Skeletal muscle cell (primary cell): Measurements from ENCODE around the gene BMP8B.
A peak's percentile ranks its signal among the peaks of the same experiment; 100 is the strongest.

Experiments used
- DNase-seq: peaks from one replicate; pipeline ENCODE4 v3.0.0-alpha.2; 2010; ENCODE audit warnings: low read depth
- H3K4me3 ChIP-seq: 2 replicates; pipeline ENCODE4 v1.5.1; 2011; ENCODE audit warnings: low read depth, mild to moderate bottlenecking, control low read depth, low read length, moderate library complexity

Gene BMP8B

DNA sequence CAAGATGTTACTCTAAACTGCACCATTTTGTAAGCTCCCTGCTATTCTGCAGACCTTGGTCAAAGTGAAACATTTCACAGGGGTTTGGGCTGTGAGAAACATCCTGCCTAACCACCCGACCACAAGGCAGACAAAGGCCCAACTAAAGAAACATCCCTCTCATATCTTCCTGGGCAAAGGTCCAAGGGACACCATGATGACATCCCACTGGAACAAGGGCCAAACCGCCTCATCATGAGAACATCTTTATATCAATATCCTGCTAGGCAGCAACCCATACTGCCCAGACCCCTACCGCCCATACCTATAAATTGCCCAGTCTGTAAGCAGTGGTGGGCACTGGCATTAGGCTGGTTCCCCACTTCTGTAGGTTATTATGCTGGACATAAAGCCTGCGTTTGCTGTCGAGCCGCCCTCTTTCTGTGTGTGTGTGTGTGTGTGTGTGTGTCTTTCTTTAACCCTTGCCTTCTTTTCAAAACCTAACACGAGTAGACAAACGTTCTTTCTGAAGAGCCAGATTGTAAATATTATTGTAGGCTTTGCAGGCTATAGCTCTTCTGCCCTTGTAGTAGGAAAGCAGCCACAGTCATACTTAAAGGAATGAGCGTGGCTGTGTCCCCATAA is 51.0 kb downstream of the BMP8B start:
- peak; percentile 88 for DNase-seq
- H3K4me3 ChIP-seq: no peak overlapping the region

DNA sequence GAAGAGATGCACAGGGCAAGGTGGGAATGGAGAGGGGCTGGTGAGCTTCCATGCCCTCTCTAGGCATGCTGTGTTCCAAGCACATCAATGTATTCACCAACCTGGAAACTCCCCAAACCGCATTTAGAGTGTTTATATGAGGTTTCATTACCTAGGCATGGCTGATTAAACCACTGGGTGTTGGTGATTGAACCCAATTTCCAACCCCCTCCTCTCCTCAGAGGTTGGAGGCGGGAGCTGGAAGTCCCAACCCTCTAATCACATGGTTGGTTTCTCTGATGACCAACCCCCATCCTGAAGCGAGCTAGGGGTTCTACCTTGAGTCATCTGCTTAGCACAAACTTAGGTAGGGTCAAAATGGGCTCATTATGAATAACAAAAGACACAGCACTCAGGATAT is 52.9 kb downstream of the BMP8B start:
- no peak overlapping the region for H3K4me3 ChIP-seq
- no peak for DNase-seq

DNA sequence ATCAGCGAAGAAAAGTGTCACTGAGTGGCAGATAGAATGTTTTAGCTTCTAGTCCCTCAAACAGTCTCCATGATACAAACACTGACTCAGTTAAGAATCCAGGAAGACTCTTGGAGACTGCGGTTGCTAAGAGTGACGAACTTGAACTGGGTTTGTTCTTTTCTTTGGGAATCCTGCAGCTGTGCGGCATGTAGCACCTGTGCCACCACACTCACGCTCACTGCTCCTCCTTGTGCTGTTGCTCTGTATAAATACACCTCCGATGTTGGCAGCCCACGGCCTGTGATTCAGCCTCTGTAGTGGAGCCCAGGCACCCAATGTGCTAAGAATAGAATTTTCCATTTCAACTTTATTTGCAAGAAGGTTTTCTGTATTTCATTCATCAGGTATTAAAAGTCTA is 55.5 kb downstream of the BMP8B start:
- H3K4me3 ChIP-seq: no peak overlapping the region

DNA sequence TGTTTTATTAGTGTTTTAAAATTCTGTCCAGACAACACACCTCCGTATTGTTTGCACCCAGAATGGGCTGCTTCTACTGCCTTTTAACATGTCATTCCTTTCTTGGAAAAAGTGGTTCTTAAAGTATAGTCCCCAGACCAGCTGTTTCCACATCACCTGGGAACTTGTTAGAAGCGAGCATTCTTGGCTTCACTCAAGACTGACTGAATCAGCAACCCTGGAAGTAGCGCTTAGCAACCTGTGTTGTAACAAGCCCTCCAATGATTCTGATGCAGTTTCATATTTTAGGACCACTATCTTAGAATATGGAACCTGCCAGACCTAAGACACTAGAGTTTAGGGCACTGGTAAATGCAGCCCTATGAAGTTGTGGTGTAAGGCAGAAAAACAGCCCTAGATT is 55.9 kb downstream of the BMP8B start:
- H3K4me3 ChIP-seq: no peak overlapping the region
- no peak for DNase-seq

More for the DNA sequence above, 55.5 kb downstream of the BMP8B start:
- DNase-seq: no peak

DNA sequence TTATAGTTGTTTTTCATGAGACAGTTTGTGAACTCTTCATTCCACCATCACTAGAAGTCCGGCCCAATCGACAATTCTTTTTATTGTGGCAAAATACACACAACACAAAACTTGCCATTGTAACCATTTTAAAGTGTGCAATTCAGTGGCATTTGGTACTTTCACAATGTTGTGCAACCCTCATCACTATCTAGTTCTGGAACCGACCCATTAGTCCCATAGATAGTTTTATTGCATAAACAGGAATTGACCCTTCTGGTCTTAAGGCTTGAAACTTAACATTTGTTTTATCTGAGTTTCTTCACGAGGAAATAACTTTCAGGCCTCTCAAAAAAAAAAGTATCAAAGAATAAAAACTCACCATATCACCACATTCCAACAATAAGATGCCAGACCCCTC is 58.8 kb downstream of the BMP8B start:
- no peak for DNase-seq
- H3K4me3 ChIP-seq: no peak overlapping the region

DNA sequence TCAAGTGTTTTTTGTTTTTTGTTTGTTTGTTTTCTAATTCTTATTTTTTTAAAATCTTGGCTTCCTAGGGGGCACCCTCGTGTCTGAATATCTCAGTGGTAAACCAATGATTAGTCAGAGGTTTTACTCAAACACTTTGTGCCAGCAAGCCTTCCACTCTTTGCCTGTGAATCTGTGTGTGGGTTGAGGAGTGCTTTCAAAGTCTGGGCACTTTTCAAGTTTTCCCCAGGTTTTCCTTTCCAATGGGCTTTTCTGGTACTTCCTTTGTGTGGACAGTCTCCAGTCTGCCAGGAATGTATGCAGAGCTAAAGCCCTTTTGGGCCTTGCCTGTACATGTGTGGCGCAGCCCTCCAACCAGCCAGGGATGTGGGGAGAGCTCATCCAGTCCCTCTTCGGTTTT is 59.6 kb downstream of the BMP8B start:
- no peak overlapping the region for H3K4me3 ChIP-seq
- DNase-seq: no peak

DNA sequence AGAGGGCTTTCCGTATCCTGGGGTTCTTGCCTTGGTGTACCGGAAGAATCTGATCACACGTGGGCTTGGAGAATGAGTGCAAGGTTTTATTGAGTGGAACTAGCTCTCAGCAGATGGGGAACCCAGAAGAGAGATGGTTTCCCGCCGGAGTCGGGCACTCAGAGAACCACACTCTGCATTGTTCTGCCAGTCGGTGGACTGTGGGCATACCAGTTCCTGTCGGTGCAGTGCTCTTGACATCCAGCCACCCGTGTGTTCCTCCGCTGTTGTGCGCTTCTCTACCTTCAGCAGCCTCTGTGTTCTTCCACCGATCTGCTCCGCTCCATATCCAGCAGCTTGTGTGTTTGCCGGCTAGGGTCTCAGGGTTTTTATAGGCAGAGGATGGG is 60.7 kb downstream of the BMP8B start:
- no peak for DNase-seq

DNA sequence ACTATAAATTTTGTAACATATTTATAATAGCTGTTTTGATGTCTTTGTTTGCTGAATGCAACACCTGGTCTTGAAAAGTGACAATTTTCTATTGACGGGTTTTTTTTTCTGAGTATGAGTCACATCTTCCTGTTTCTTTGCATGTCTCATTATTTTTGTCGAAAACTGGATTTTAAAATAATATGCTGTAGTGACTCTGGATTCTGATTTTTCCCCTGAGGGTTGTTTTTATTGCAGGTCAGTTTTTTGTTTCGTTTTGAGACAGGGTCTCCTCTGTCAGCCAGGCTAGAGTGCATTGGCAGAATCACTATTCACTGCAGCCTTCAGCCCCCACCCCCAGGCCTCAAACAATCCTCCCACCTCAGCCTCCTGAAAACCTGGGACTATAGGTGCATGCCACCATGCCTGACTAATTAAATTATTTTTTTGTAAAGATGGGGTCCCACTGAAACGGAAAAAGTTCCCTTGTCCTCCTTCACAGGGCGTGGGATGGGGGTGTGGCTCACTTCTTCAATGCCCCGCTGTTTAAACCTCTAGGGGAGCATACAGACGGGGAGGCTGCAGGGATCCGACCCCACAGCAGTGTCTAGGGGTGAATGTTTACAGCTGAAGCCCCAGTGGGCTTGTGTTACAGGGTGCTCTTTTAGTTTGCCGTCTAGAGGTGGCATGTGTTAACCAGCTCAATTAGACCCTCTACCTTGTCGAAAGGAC is 61.3 kb downstream of the BMP8B start:
- DNase-seq: no peak
- no peak overlapping the region for H3K4me3 ChIP-seq

More for the DNA sequence above, 60.7 kb downstream of the BMP8B start:
- no peak overlapping the region for H3K4me3 ChIP-seq

DNA sequence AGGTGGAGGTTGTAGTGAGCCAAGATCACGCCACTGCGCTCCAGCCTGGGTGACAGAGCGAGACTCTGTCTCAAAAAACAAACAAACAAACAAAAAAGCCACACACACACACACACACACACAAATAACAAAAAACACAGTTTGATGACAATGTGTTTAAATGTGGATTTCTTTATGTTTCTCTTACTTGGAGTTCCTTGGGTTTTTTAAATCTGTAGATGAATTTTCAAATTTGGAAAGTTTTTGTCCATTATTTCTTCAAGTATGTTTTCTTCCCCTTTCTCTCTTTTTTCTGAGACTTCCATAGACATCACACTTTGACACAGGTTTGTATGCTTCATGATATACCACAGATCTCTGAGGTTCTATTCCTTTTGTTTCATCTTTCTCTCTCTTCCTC is 62.1 kb downstream of the BMP8B start:
- DNase-seq: no peak
- H3K4me3 ChIP-seq: no peak overlapping the region

DNA sequence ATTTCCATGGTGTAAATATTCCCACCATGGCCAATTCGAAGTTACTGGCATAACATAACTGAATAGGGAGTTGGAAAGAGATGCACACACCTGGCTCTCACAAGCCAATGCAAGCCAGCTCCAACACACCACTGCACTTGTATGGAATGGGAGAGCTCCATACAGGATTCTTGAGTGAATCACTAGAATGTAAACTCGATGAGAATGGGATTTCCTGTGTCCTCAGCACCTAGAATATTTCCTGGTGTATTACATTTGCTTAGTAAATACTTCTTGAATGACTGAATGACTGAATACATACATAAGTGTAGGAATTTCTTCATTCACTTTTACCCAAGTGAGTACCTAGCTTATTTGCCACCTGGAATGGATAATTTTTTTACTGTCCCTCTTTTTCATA is 66.2 kb downstream of the BMP8B start:
- no peak overlapping the region for H3K4me3 ChIP-seq
- DNase-seq: no peak

DNA sequence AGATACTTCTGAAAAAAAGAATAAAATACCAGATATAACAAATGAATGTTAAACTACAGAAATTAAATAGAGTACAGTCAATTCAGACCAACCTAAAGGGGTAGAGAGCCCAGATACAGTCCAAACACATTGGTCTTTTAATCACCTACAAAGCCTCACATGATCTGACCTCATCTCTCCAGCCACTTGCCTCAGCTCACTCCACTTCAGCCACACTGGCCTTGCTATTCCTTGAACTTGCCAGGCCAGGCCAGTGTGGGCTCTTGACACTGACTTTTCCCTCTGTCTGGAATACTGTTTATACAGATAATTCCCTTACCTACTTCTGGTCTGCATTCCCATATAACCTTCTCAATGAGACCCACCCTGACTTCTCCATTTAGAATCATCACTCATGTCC is 67.0 kb downstream of the BMP8B start:
- H3K4me3 ChIP-seq: no peak overlapping the region
- DNase-seq: no peak

DNA sequence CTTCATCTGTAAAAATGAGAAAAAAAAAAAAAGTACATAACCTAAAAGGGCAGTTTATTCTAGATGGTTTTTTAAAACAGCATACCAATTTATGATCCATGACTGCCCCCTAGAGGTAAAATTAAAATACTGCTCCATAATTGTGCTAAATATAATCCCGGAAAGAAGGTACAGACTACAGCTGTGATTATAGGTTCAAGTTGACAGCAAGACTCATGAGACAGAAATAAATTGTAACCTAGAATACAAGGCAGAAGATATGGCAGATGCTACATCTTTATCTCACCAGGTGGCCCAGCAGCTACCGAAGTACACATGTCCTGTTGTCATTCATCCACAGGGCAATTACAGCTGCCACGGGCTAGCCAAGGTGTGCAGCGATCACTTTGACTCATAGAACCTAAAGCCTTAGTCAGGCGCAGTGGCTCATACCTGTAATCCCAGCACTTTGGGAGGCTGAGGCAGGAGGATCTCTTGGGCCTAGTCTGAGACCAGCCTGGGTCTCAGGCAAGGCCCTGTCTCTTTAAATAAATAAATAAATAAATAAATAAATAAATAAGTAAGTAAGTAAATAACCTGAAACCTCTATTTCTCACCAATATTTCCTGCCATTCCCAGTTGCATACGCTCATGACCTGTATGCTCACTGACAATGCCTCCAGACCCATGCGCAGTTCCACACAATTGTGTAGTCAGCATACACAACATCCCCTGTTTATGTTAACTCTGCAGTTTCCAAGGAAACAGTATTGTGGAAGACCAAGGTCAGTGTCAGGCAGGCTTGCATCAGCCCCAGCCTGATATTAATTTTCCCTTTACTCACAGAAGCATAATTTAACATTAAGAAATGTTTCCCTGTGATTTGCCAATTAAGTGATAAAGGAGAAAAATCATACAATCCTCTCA is 68.3 kb downstream of the BMP8B start:
- H3K4me3 ChIP-seq: no peak overlapping the region
- DNase-seq: no peak

DNA sequence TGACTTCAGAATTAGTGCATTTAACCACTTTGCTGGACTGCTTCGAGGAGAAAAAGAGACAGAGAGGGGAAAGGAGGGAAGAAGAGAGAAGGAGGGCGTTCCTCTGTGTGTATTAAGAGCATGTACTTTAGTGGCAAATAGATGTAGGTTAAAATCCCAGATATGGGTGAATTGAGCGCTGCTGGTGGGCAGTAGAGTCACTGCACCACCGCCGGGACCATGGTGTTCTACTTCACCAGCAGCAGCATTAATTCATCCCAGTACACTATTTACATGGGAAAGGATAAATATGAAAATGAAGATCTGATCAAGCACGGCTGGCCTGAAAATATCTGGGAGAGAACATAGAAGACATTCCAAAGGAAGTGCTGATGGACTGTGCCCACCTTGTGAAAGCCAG is 70.9 kb downstream of the BMP8B start:
- no peak for DNase-seq
- no peak overlapping the region for H3K4me3 ChIP-seq

DNA sequence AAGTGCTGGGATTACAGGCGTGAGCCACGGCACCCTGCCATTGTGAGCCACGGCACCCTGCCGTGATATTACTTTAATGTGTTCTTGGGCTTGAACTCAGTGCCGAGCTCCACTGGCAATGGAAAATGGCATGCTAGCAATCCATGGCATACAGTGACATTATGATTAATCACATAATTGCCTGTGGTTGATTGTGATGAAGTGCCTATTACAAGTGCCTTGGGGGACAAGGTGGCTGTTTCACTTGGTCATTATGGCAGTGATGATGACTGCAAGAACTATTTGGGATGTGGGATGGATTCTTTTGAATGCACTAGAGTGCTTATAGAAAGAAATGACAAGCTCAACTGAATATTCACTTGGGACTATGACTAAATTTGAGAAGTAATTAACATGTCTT is 75.1 kb downstream of the BMP8B start:
- no peak for DNase-seq
- no peak overlapping the region for H3K4me3 ChIP-seq

DNA sequence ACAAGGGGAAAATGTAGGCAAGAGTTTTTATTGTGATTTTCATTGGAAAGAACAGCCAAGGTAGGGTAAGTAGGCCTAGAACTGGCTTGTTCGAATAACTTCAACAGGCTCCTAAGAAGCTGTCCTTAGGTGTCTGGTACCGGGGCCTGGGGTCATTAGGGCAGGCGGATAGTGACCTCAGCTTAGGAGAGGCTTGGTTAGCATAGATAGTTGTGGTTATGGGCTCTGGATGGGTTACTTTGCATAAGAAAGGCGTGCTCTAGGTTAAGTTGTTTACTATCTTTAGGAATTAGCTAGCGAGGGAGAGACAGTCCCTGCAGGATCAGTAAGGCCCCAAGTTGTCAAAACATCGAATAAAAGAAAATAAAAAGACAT is 76.7 kb downstream of the BMP8B start:
- no peak overlapping the region for H3K4me3 ChIP-seq
- DNase-seq: no peak

DNA sequence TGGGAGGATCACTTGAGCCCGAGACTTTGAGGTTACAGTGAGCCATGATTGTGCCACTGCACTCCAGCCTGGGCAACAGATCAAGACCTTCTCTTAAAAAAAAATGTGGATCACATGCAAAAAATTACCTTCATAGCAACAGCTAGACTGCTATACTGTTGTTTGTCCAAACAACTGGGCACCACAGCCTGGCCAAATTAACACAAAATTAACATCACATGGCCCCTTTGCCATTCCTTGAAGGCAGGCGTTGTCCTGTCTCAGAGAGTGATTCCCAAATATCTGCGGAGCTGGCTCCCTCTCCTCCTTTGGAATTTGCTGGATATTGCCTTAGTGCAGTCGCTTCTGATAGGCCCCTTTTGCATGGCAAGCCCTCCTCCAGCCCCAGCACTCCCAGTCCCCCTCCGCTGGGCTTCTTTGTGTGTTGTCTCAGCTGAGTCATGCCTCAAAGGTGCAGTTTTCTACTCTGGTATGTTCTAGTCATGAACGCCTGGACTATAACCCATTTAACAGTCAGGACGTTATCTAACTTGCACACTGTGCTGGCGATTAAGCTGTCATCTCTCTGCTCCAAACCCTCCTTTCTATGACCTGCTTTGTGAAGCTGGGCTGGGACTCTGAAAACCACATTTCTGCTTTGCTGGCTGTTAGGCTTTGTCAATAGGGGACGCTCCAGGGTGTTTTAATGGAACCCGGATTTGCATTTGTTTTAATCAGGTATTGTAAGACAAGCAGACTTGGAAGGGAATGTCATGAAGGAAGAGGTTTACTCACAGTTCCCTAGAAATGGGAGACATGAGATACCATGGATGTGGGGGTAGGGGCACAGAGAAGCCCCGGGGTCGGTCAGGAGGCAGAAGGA is 77.3 kb downstream of the BMP8B start:
- DNase-seq: no peak
- no peak overlapping the region for H3K4me3 ChIP-seq

DNA sequence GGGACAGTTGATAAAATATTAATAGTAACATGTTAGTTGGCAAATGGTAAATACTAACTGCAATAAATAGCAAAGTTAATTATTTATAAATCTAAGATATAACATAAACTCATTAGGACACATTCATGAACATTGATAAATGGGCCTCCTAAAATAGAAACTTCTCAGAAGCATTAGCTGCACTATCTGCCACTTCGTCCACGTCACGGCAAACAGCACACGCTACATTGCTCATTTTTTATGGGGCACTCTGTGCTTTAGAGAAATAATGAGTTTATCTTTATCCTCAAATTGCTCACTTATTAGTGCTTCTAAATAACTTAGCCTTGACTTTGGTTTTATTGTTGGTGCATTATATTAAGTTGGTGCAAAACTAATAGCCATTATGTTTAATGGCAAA is 81.2 kb downstream of the BMP8B start:
- H3K4me3 ChIP-seq: no peak overlapping the region
- no peak for DNase-seq
